H9 (cell line): Measurements from ENCODE around the gene CARS1. TPM values are rescaled to one million over a fixed set of nuclear protein-coding genes. Genes with fewer than 3 reads are reported as not detected.

Experiments used
- DNase-seq: peaks from one replicate; pipeline ENCODE4 v3.0.0-alpha.2; 2017
- H2AFZ ChIP-seq: one replicate; pipeline ENCODE4 v1.6.1; 2013; ENCODE audit warnings: mild to moderate bottlenecking, low read length, control low read depth, moderate library complexity
- H2AK5ac ChIP-seq: 2 replicates; pipeline ENCODE4 v1.6.1; 2013; ENCODE audit warnings: low read length, control low read depth, mixed read lengths; ENCODE audit not compliant: insufficient read length
- H2BK120ac ChIP-seq: one replicate; pipeline ENCODE4 v1.6.1; 2013; ENCODE audit warnings: low read depth, mild to moderate bottlenecking, low read length, control low read depth, inconsistent platforms; ENCODE audit not compliant: poor library complexity, severe bottlenecking
- H2BK12ac ChIP-seq: 2 replicates; pipeline ENCODE4 v1.6.1; 2013; ENCODE audit warnings: low read length, control low read depth, mixed read lengths, low read depth; ENCODE audit not compliant: insufficient read length
- H2BK15ac ChIP-seq: 2 replicates; pipeline ENCODE4 v1.6.1; 2013; ENCODE audit warnings: low read depth, low read length, control low read depth
- H2BK20ac ChIP-seq: one replicate; pipeline ENCODE4 v1.6.1; 2013; ENCODE audit warnings: low read depth, mild to moderate bottlenecking, low read length, control low read depth, inconsistent platforms; ENCODE audit not compliant: poor library complexity, severe bottlenecking
- H2BK5ac ChIP-seq: 2 replicates; pipeline ENCODE4 v1.6.1; 2013; ENCODE audit warnings: low read length, control low read depth, mixed read lengths; ENCODE audit not compliant: insufficient read length
- H3K14ac ChIP-seq: 2 replicates; pipeline ENCODE4 v1.6.1; 2013; ENCODE audit warnings: low read length, control low read depth; ENCODE audit not compliant: insufficient read depth
- H3K18ac ChIP-seq: 2 replicates; pipeline ENCODE4 v1.6.1; 2013; ENCODE audit warnings: low read depth, mild to moderate bottlenecking, mixed read lengths, low read length, control low read depth; ENCODE audit not compliant: insufficient read length
- H3K23ac ChIP-seq: 2 replicates; pipeline ENCODE4 v1.6.1; 2013; ENCODE audit warnings: low read length, control low read depth, mixed read lengths, low read depth; ENCODE audit not compliant: insufficient read length
- H3K23me2 ChIP-seq: 2 replicates; pipeline ENCODE4 v1.6.1; 2013; ENCODE audit warnings: low read depth, mild to moderate bottlenecking, mixed read lengths, low read length, control low read depth; ENCODE audit not compliant: insufficient read length, poor library complexity, severe bottlenecking
- H3K27ac ChIP-seq: 2 replicates; pipeline ENCODE4 v1.5.1; 2013; ENCODE audit warnings: low read length, control low read depth, mixed read lengths, low read depth; ENCODE audit not compliant: insufficient read length
- H3K27me3 ChIP-seq: 2 replicates; pipeline ENCODE4 v1.6.1; 2013; ENCODE audit warnings: low read length, control low read depth, inconsistent platforms; ENCODE audit not compliant: insufficient read depth
- H3K4ac ChIP-seq: 2 replicates; pipeline ENCODE4 v1.6.1; 2013; ENCODE audit warnings: low read depth, mild to moderate bottlenecking, control low read depth, inconsistent platforms, low read length, moderate library complexity
- H3K4me1 ChIP-seq: 2 replicates; pipeline ENCODE4 v1.6.1; 2013; ENCODE audit warnings: low read length, control low read depth, inconsistent platforms; ENCODE audit not compliant: insufficient read depth
- H3K4me2 ChIP-seq: 2 replicates; pipeline ENCODE4 v1.6.1; 2013; ENCODE audit warnings: low read length, control low read depth, mixed read lengths; ENCODE audit not compliant: insufficient read length, insufficient read depth
- H3K56ac ChIP-seq: 2 replicates; pipeline ENCODE4 v1.6.1; 2013; ENCODE audit warnings: low read depth, mild to moderate bottlenecking, mixed read lengths, low read length, control low read depth; ENCODE audit not compliant: insufficient read length
- H3K79me1 ChIP-seq: 2 replicates; pipeline ENCODE4 v1.6.1; 2013; ENCODE audit warnings: low read depth, mild to moderate bottlenecking, moderate library complexity, low read length, control low read depth, inconsistent platforms; ENCODE audit not compliant: insufficient read depth, poor library complexity, severe bottlenecking
- H3K79me2 ChIP-seq: 2 replicates; pipeline ENCODE4 v1.6.1; 2013; ENCODE audit warnings: low read length, control low read depth, inconsistent platforms; ENCODE audit not compliant: insufficient read depth
- H3K9ac ChIP-seq: 2 replicates; pipeline ENCODE4 v1.6.1; 2013; ENCODE audit warnings: low read length, control low read depth, mixed read lengths; ENCODE audit not compliant: insufficient read length; ENCODE audit errors: extremely low read depth
- H3K9me3 ChIP-seq: one replicate; pipeline ENCODE4 v1.6.1; 2013; ENCODE audit warnings: low read depth, low read length, inconsistent platforms; ENCODE audit not compliant: control insufficient read depth
- H3T11ph ChIP-seq: one replicate; pipeline ENCODE4 v1.6.1; 2013; ENCODE audit warnings: mild to moderate bottlenecking, low read length, control low read depth, inconsistent platforms
- H4K20me1 ChIP-seq: one replicate; pipeline ENCODE4 v1.6.1; 2013; ENCODE audit not compliant: control insufficient read depth, insufficient read length, insufficient read depth
- H4K5ac ChIP-seq: 2 replicates; pipeline ENCODE4 v1.6.1; 2013; ENCODE audit warnings: low read depth, mild to moderate bottlenecking, mixed read lengths, low read length, control low read depth; ENCODE audit not compliant: insufficient read length
- H4K8ac ChIP-seq: replicated peaks from 2 replicates; pipeline ENCODE4 v1.6.1; 2013; ENCODE audit warnings: low read length, control low read depth, mixed read lengths, low read depth; ENCODE audit not compliant: insufficient read length
- H4K91ac ChIP-seq: 2 replicates; pipeline ENCODE4 v1.6.1; 2013; ENCODE audit warnings: low read depth, mild to moderate bottlenecking, moderate library complexity, mixed read lengths, low read length, control low read depth; ENCODE audit not compliant: insufficient read length
- H3K27ac Mint-ChIP-seq, 3 experiments: 2 replicates in 2 of 3; 3 replicates in 1 of 3; pipeline ENCODE4 v1.8.0; 2020 to 2021; ENCODE audit warnings: mixed read lengths in 3 of 3, mild to moderate bottlenecking in 1 of 3, moderate library complexity in 1 of 3
- H3K27me3 Mint-ChIP-seq: 2 replicates; pipeline ENCODE4 v1.8.0; 2021; ENCODE audit warnings: low read depth, mild to moderate bottlenecking, moderate library complexity, mixed read lengths
- H3K36me3 Mint-ChIP-seq, 3 experiments: 2 replicates in 2 of 3; 3 replicates in 1 of 3; pipeline ENCODE4 v1.8.0; 2020 to 2021; ENCODE audit warnings: low read depth in 3 of 3, mixed read lengths in 3 of 3; ENCODE audit not compliant: insufficient read depth in 1 of 3
- H3K4me1 Mint-ChIP-seq, 2 experiments: 2 replicates each; pipeline ENCODE4 v1.8.0; 2020; ENCODE audit warnings: mixed read lengths in 2 of 2
- H3K4me3 Mint-ChIP-seq, 2 experiments: 2 replicates in 1 of 2; 3 replicates in 1 of 2; pipeline ENCODE4 v1.8.0; 2020 to 2021; ENCODE audit warnings: mild to moderate bottlenecking in 2 of 2, mixed read lengths in 2 of 2, moderate library complexity in 1 of 2
- H3K9me3 Mint-ChIP-seq, 2 experiments: 2 replicates in 1 of 2; 3 replicates in 1 of 2; pipeline ENCODE4 v1.8.0; 2020; ENCODE audit warnings: mild to moderate bottlenecking in 2 of 2, mixed read lengths in 2 of 2, moderate library complexity in 1 of 2
- CTCF ChIP-seq: fragments of 200-600 bp; sonication (generic); conservative IDR thresholded peaks from 3 replicates; pipeline ENCODE4 v1.8.0; 2021; ENCODE audit warnings: antibody characterized with exemption, mild to moderate bottlenecking
- WGBS: extraction: QIAGEN DNeasy Blood & Tissue Kit; methylation state at CpG from one replicate; pipeline ENCODE4 v1.1.7; 2013; ENCODE audit warnings: missing lambda C conversion rate, low lambda C conversion rate, mixed read lengths; ENCODE audit not compliant: insufficient read length; ENCODE audit errors: extremely low coverage; 5-methylcytosine and 5-hydroxymethylcytosine counted together
- total RNA-seq: library from RNA; stranded (reverse); gene quantifications from 2 replicates; pipeline ENCODE4 v1.2.1, GENCODE V29; 2021

CARS1 gene
- total RNA-seq, 1 experiment from 2014 or later = 92.3 TPM

- Mint-ChIP-seq H3K4me1 (peaks cover 7 to 11% of the 10 kb centered on the region in 2 experiments), H3K36me3 (peaks cover 2 to 8% (median 7%) of the 10 kb centered on the region in 3 experiments; a peak in 4 of 7 replicates), H3K27me3 (no peaks in the 10 kb centered on the region), H3K9me3 (no peaks in the 10 kb centered on the region; a peak in 1 of 5 replicates), H3K4me3 (no peak overlapping the region), H3K27ac (no peak overlapping the region)
- peak; percentile 16; the same call in 1 of the 3 replicates for TF ChIP-seq CTCF
- Histone ChIP-seq H4K5ac (no peak overlapping the region), H2BK5ac (no peak overlapping the region), H2BK12ac (no peak overlapping the region), H3T11ph (no peak overlapping the region), H4K20me1 (peaks cover 2% of the 10 kb centered on the region), H3K23me2 (peaks cover 18% of the 10 kb centered on the region), H4K8ac (no peak overlapping the region), H2BK15ac (no peak overlapping the region), H3K79me2 (peaks cover 13% of the 10 kb centered on the region; the same call in 1 of the 2 replicates), H3K4me1 (no peaks in the 10 kb centered on the region), H3K9me3 (no peaks in the 10 kb centered on the region), H2BK120ac (no peak overlapping the region), H3K4me2 (no peak overlapping the region), H3K4ac (no peak overlapping the region), H4K91ac (no peak overlapping the region), H3K27me3 (no peaks in the 10 kb centered on the region), H3K79me1 (no peaks in the 10 kb centered on the region), H3K14ac (no peak overlapping the region), H3K27ac (no peak overlapping the region), H2AK5ac (no peak overlapping the region), H2AFZ (no peak overlapping the region), H3K18ac (no peak overlapping the region), H3K56ac (no peak overlapping the region), H3K23ac (no peak overlapping the region), H2BK20ac (no peak overlapping the region), H3K9ac (no peak overlapping the region)
- DNase-seq = no peak
- no CpG with 5 or more reads among the region's 13 CpGs for WGBS
Observed at GRCh38 chr11:2995031-2995561, 62.1 kb downstream of the CARS1 start.
